ENCODE measurements around the gene VPS16.

The VPS16 gene

DNA sequence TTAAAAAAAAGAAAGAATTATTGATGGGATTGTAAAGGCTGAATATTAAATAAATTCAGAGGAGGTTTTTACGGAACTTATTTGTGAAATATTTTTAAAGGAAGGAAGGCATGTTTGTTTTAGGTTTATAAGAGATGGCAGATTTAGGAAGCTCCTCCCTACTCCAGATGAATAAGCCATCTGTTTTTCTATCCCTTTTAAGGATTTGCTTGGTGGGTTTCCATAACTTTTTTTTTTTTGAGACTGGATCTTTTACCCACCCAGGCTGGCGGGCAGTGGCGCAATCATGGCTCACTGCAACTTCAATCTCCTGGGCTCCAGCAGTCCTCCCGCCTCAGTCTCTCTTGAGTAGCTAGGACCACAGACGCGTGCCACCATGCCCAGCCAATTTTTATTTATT, 63.1 kb downstream of the VPS16 start:
- DNase-seq: no peak

DNA sequence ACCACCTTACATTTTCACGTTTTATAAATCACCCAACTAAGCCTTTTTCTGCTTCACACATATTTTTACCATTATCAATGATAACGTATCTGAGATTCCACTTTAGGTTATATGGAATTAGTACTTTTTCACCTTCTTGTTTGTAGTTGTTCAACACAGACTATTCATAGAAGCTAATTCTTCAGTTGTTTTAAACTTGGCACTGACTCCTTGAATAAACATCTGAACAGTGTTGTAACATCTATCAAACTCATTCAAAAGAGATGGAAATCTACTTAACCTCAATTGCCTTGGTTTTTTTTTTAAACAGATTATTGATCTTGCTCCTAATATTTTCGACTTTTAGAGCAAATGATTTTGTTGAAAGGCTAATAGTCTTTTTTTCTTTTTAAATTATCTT, 67.0 kb downstream of the VPS16 start:
- no peak for DNase-seq

DNA sequence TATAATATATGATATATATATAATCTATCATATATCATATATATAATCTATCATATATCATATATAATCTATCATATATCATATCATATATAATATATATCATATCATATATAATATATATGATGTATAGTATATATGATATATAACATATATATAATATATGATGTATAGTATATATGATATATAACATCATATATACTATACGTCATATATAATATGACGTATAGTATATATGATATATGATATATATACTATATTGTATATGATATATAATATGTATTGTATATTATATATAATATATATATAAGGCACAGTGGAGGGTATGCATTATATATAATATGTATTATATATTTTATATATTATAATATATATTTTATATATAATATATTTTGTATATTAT, 69.4 kb downstream of the VPS16 start:
- DNase-seq: no peak

DNA sequence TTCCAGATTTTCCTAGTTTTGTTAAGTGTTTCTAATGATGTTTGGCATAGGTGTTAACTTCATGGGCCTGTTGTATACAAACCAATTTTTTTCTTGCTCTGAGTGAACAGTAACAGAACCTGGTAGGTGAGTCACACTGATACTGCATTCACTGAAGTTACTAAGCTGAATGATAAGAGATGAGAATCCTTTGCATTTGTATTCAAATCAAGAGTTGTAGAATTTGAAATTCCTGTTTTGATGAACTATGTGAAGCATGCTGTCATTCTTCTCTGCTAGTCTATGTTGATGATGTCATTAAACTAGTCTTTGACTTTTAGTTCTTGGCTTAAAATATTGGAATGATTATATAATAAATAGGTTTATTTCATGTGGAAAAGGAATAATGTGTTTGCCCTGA, 70.7 kb downstream of the VPS16 start:
- no peak for DNase-seq

DNA sequence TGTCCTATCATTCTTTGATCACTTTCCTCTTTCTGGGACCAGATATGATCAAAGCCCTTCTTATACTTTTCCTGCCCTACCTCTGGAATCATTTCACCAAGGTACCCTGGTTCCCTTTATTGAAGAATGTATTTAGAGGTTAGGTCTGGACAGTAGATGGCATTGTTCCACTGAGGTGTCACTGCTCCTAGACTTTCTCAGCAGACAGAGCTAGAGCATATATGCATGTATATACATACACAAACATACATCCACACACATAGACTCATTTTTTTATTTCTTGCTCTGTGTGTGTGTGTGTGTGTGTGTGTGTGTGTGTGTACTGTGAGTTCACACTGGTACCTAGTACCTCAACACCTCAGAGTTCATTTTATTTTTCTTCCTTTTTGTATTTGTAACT, 73.6 kb downstream of the VPS16 start:
- no peak for DNase-seq

All from NCI-H446 treated with DMSO at 0.1 percent for 48 hours (cell line).